HEK293 (cell line): ENCODE data around the gene TRAFD1.

Experiments used
- BCL11A ChIP-seq: fragments of 450-650 bp; formaldehyde crosslinking; IDR thresholded peaks from 2 replicates; pipeline ENCODE4 v1.5.1; 2016; ENCODE audit warnings: low read depth, missing biosample characterization, missing genetic modification characterization
- EGR2 ChIP-seq: fragments of 450-650 bp; formaldehyde crosslinking; IDR thresholded peaks from 2 replicates; pipeline ENCODE4 v1.5.1; 2016; ENCODE audit warnings: low read depth, missing biosample characterization, missing genetic modification characterization
- HOXC10 ChIP-seq: sonication (generic); formaldehyde crosslinking; IDR thresholded peaks from 2 replicates; pipeline ENCODE4 v1.8.1; 2023; ENCODE audit warnings: mild to moderate bottlenecking, missing genetic modification reagents
- IKZF3 ChIP-seq: fragments of 450-650 bp; IDR thresholded peaks from 2 replicates; pipeline ENCODE4 v1.5.0; 2018; ENCODE audit warnings: missing biosample characterization, mild to moderate bottlenecking, missing genetic modification characterization, moderate library complexity
- KLF8 ChIP-seq: fragments of 450-650 bp; formaldehyde crosslinking; IDR thresholded peaks from 2 replicates; pipeline ENCODE4 v1.5.1; 2016; ENCODE audit warnings: missing biosample characterization, missing genetic modification characterization
- OSR2 ChIP-seq: fragments of 450-650 bp; formaldehyde crosslinking; IDR thresholded peaks from 2 replicates; pipeline ENCODE4 v1.5.1; 2016; ENCODE audit warnings: missing biosample characterization, missing genetic modification characterization
- SP7 ChIP-seq: fragments of 450-650 bp; formaldehyde crosslinking; IDR thresholded peaks from 2 replicates; pipeline ENCODE4 v1.5.1; 2016; ENCODE audit warnings: missing biosample characterization, missing genetic modification characterization
- WT1 ChIP-seq: fragments of 450-650 bp; formaldehyde crosslinking; IDR thresholded peaks from 2 replicates; pipeline ENCODE4 v1.5.1; 2016; ENCODE audit warnings: missing biosample characterization, missing genetic modification characterization
- YY1 ChIP-seq: fragments of 450-650 bp; formaldehyde crosslinking; IDR thresholded peaks from 2 replicates; pipeline ENCODE4 v1.5.1; 2018; ENCODE audit warnings: missing biosample characterization, missing genetic modification characterization
- ZBTB21 ChIP-seq: fragments of 450-650 bp; formaldehyde crosslinking; IDR thresholded peaks from 2 replicates; pipeline ENCODE4 v1.5.1; 2017; ENCODE audit warnings: missing biosample characterization, missing genetic modification characterization
- ZBTB8A ChIP-seq: fragments of 450-650 bp; formaldehyde crosslinking; IDR thresholded peaks from 2 replicates; pipeline ENCODE4 v1.5.1; 2016; ENCODE audit warnings: missing biosample characterization, missing genetic modification characterization
- ZFHX2 ChIP-seq: fragments of 450-650 bp; formaldehyde crosslinking; conservative IDR thresholded peaks from 2 replicates; pipeline ENCODE4 v1.5.1; 2016; ENCODE audit warnings: missing biosample characterization, missing genetic modification characterization
- ZFP3 ChIP-seq: fragments of 450-650 bp; formaldehyde crosslinking; IDR thresholded peaks from 2 replicates; pipeline ENCODE4 v1.5.1; 2016; ENCODE audit warnings: low read depth, missing biosample characterization, missing genetic modification characterization
- ZIC2 ChIP-seq: fragments of 450-650 bp; formaldehyde crosslinking; IDR thresholded peaks from 2 replicates; pipeline ENCODE4 v1.5.1; 2016; ENCODE audit warnings: missing biosample characterization, missing genetic modification characterization
- ZNF2 ChIP-seq: fragments of 450-650 bp; formaldehyde crosslinking; IDR thresholded peaks from 2 replicates; pipeline ENCODE4 v1.5.1; 2016; ENCODE audit warnings: missing biosample characterization, missing genetic modification characterization
- ZNF341 ChIP-seq: fragments of 450-650 bp; formaldehyde crosslinking; IDR thresholded peaks from 2 replicates; pipeline ENCODE4; 2016; ENCODE audit warnings: low read depth, missing biosample characterization, missing genetic modification characterization
- ZNF48 ChIP-seq: fragments of 450-650 bp; formaldehyde crosslinking; IDR thresholded peaks from 2 replicates; pipeline ENCODE4 v1.5.1; 2016; ENCODE audit warnings: missing biosample characterization, missing genetic modification characterization
- ZNF600 ChIP-seq: fragments of 450-650 bp; formaldehyde crosslinking; IDR thresholded peaks from 2 replicates; pipeline ENCODE4 v1.5.1; 2016; ENCODE audit warnings: missing biosample characterization, missing genetic modification characterization
- ZNF629 ChIP-seq: fragments of 450-650 bp; formaldehyde crosslinking; IDR thresholded peaks from 2 replicates; pipeline ENCODE4 v1.5.1; 2017; ENCODE audit warnings: missing biosample characterization, missing genetic modification characterization
- ZNF660 ChIP-seq: fragments of 450-650 bp; IDR thresholded peaks from 2 replicates; pipeline ENCODE4 v1.5.1; 2018; ENCODE audit warnings: missing biosample characterization, mild to moderate bottlenecking, missing genetic modification characterization
- ZNF677 ChIP-seq: fragments of 450-650 bp; IDR thresholded peaks from 2 replicates; pipeline ENCODE4 v1.5.0; 2018; ENCODE audit warnings: missing biosample characterization, mild to moderate bottlenecking, missing genetic modification characterization, moderate library complexity
- ZNF707 ChIP-seq: fragments of 450-650 bp; formaldehyde crosslinking; IDR thresholded peaks from 2 replicates; pipeline ENCODE4 v1.5.1; 2016; ENCODE audit warnings: missing biosample characterization, missing genetic modification characterization
- ZNF768 ChIP-seq: fragments of 450-650 bp; formaldehyde crosslinking; IDR thresholded peaks from 2 replicates; pipeline ENCODE4 v1.5.1; 2018; ENCODE audit warnings: missing biosample characterization, mild to moderate bottlenecking, missing genetic modification characterization
- TF ChIP-seq, protein P1 (sequence below): fragments of 450-650 bp; formaldehyde crosslinking; IDR thresholded peaks from 2 replicates; pipeline ENCODE4 v1.5.1; 2017; ENCODE audit warnings: missing biosample characterization, missing genetic modification characterization
- TF ChIP-seq, protein P2 (sequence below): fragments of 450-650 bp; formaldehyde crosslinking; IDR thresholded peaks from 2 replicates; pipeline ENCODE4 v1.5.1; 2017; ENCODE audit warnings: missing biosample characterization, missing genetic modification characterization
- TF ChIP-seq, protein P3 (sequence below): fragments of 450-650 bp; formaldehyde crosslinking; IDR thresholded peaks from 2 replicates; pipeline ENCODE4 v1.5.1; 2016; ENCODE audit warnings: missing biosample characterization, missing genetic modification characterization
- TF ChIP-seq, protein P4 (sequence below): fragments of 450-650 bp; formaldehyde crosslinking; IDR thresholded peaks from 2 replicates; pipeline ENCODE4 v1.5.1; 2016; ENCODE audit warnings: missing biosample characterization, missing genetic modification characterization
- TF ChIP-seq, protein P5 (sequence below): fragments of 450-650 bp; formaldehyde crosslinking; conservative IDR thresholded peaks from 2 replicates; pipeline ENCODE4 v1.5.1; 2016; ENCODE audit warnings: low read depth, missing biosample characterization, missing genetic modification characterization

Gene TRAFD1

DNA sequence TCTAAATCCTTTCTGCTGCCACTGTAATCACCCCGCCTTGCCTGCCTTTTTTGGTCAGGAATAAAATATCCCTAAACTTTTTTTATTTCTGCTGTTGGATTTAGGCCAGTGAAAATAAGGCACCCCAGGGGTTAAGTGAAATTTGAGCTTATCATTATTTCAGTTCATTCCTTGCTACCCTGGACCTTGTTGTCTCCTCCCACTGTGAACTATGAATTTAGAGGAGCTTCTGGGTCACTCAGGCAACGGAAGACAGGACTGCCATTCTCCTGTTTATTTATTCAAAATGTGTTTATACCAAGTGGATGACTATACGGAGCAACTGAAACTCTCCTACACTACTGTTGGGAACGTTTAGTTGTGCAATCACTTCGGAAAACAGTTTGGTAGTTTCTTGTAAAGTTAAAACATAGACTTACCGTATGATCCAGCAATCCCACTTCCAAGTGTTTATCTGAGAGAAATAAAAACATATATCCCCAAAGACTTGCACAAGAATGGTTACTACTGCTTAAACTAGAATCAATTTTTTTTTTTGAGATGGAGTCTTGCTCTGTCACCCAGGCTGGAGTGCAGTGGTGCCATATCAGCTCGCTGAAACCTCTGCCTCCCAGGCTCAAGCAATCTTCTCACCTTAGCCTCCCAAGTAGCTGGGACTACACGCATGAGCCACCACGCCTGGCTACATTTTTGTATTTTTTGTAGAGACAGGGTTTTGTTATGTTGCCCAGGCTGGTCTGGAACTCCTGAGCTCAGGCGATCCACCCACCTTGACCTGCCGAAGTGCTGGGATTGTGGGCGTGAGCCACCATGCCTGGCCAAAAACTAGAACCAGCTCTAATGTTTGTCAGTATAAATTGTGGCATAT, 2.3 kb upstream of the TRAFD1 start (continued):
- TF ChIP-seq, protein P1, sequence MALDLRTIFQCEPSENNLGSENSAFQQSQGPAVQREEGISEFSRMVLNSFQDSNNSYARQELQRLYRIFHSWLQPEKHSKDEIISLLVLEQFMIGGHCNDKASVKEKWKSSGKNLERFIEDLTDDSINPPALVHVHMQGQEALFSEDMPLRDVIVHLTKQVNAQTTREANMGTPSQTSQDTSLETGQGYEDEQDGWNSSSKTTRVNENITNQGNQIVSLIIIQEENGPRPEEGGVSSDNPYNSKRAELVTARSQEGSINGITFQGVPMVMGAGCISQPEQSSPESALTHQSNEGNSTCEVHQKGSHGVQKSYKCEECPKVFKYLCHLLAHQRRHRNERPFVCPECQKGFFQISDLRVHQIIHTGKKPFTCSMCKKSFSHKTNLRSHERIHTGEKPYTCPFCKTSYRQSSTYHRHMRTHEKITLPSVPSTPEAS (tag by site-specific recombination): no peak
- TF ChIP-seq, protein P2, sequence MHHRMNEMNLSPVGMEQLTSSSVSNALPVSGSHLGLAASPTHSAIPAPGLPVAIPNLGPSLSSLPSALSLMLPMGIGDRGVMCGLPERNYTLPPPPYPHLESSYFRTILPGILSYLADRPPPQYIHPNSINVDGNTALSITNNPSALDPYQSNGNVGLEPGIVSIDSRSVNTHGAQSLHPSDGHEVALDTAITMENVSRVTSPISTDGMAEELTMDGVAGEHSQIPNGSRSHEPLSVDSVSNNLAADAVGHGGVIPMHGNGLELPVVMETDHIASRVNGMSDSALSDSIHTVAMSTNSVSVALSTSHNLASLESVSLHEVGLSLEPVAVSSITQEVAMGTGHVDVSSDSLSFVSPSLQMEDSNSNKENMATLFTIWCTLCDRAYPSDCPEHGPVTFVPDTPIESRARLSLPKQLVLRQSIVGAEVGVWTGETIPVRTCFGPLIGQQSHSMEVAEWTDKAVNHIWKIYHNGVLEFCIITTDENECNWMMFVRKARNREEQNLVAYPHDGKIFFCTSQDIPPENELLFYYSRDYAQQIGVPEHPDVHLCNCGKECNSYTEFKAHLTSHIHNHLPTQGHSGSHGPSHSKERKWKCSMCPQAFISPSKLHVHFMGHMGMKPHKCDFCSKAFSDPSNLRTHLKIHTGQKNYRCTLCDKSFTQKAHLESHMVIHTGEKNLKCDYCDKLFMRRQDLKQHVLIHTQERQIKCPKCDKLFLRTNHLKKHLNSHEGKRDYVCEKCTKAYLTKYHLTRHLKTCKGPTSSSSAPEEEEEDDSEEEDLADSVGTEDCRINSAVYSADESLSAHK (tag by site-specific recombination): peak; percentile 99
- TF ChIP-seq BCL11A: 0 out of 2 replicates have a peak, but pooled peaks have one; percentile 82
- peak; percentile 58 for TF ChIP-seq ZIC2 (tag by site-specific recombination)
- TF ChIP-seq SP7: peak; percentile 97
- TF ChIP-seq ZBTB21: peak; percentile 17; the same call in 1 of the 2 replicates
- TF ChIP-seq ZNF600: peak; percentile 99
- no peak for TF ChIP-seq YY1 (tag by site-specific recombination)
- TF ChIP-seq WT1: peak; percentile 72
- 0 out of 2 replicates have a peak, but pooled peaks have one; percentile 52 for TF ChIP-seq ZNF2 (tag by site-specific recombination)
- TF ChIP-seq ZNF677 (tag by site-specific recombination): no peak
- TF ChIP-seq, protein P3, sequence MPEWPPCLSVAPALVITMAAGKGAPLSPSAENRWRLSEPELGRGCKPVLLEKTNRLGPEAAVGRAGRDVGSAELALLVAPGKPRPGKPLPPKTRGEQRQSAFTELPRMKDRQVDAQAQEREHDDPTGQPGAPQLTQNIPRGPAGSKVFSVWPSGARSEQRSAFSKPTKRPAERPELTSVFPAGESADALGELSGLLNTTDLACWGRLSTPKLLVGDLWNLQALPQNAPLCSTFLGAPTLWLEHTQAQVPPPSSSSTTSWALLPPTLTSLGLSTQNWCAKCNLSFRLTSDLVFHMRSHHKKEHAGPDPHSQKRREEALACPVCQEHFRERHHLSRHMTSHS (tag by site-specific recombination): no peak
- peak; percentile 69 for TF ChIP-seq ZFHX2
- TF ChIP-seq IKZF3 (tag by site-specific recombination): peak; percentile 78; the same call in 1 of the 2 replicates
- TF ChIP-seq, protein P4, sequence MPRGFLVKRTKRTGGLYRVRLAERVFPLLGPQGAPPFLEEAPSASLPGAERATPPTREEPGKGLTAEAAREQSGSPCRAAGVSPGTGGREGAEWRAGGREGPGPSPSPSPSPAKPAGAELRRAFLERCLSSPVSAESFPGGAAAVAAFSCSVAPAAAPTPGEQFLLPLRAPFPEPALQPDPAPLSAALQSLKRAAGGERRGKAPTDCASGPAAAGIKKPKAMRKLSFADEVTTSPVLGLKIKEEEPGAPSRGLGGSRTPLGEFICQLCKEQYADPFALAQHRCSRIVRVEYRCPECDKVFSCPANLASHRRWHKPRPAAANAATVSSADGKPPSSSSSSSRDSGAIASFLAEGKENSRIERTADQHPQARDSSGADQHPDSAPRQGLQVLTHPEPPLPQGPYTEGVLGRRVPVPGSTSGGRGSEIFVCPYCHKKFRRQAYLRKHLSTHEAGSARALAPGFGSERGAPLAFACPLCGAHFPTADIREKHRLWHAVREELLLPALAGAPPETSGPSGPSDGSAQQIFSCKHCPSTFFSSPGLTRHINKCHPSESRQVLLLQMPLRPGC (tag by site-specific recombination): peak; percentile 20; the same call in 1 of the 2 replicates
- TF ChIP-seq OSR2 (tag by site-specific recombination): peak; percentile 95
- 0 out of 2 replicates have a peak, but pooled peaks have one; percentile 10 for TF ChIP-seq ZNF341 (tag by site-specific recombination)
- no peak for TF ChIP-seq ZNF707 (tag by site-specific recombination)
- no peak for TF ChIP-seq HOXC10 (CRISPR knock-in tag)
- TF ChIP-seq ZNF660: peak; percentile 79
- TF ChIP-seq KLF8 (tag by site-specific recombination): peak; percentile 59; the same call in 1 of the 2 replicates
- TF ChIP-seq ZNF768: no peak
- no peak for TF ChIP-seq ZNF48 (tag by site-specific recombination)
- peak; percentile 56 for TF ChIP-seq ZNF629 (tag by site-specific recombination)
- TF ChIP-seq ZFP3 (tag by site-specific recombination): peak; percentile 69
- TF ChIP-seq ZBTB8A (tag by site-specific recombination): 0 out of 2 replicates have a peak, but pooled peaks have one; percentile 18
- peak; percentile 63 for TF ChIP-seq EGR2 (tag by site-specific recombination)
- TF ChIP-seq, protein P5, sequence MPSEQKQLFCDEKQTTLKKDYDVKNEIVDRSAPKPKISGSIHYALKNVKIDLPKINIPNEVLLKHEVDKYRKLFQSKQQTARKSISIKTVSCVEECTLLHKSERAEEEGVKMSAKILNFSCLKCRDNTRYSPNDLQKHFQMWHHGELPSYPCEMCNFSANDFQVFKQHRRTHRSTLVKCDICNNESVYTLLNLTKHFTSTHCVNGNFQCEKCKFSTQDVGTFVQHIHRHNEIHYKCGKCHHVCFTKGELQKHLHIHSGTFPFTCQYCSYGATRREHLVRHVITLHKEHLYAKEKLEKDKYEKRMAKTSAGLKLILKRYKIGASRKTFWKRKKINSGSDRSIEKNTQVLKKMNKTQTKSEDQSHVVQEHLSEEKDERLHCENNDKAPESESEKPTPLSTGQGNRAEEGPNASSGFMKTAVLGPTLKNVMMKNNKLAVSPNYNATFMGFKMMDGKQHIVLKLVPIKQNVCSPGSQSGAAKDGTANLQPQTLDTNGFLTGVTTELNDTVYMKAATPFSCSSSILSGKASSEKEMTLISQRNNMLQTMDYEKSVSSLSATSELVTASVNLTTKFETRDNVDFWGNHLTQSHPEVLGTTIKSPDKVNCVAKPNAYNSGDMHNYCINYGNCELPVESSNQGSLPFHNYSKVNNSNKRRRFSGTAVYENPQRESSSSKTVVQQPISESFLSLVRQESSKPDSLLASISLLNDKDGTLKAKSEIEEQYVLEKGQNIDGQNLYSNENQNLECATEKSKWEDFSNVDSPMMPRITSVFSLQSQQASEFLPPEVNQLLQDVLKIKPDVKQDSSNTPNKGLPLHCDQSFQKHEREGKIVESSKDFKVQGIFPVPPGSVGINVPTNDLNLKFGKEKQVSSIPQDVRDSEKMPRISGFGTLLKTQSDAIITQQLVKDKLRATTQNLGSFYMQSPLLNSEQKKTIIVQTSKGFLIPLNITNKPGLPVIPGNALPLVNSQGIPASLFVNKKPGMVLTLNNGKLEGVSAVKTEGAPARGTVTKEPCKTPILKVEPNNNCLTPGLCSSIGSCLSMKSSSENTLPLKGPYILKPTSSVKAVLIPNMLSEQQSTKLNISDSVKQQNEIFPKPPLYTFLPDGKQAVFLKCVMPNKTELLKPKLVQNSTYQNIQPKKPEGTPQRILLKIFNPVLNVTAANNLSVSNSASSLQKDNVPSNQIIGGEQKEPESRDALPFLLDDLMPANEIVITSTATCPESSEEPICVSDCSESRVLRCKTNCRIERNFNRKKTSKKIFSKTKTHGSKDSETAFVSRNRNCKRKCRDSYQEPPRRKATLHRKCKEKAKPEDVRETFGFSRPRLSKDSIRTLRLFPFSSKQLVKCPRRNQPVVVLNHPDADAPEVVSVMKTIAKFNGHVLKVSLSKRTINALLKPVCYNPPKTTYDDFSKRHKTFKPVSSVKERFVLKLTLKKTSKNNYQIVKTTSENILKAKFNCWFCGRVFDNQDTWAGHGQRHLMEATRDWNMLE (tag by site-specific recombination): 0 out of 2 replicates have a peak, but pooled peaks have one; percentile 52
